Esophagus muscularis mucosa (tissue), 3 donors: ENCODE results near the gene GLA.

Experiments
- CTCF ChIP-seq, 3 experiments: fragments of 200-600 bp in 2 of 3; fragments of 450-650 bp in 1 of 3; sonication (generic) in 2 of 3; IDR thresholded peaks; one replicate each; pipeline ENCODE4 v1.5.1; 2017 to 2019; ENCODE audit warnings: antibody characterized with exemption in 3 of 3, mild to moderate bottlenecking in 2 of 3, moderate library complexity in 1 of 3
- POLR2A ChIP-seq: fragments of 450-650 bp; IDR thresholded peaks from one replicate; pipeline ENCODE4 v1.6.1; 2017; ENCODE audit warnings: antibody characterized with exemption, moderate library complexity, mild to moderate bottlenecking, low read depth

GRCh38 chrX:101415180-101416145, 7.7 kb upstream of the GLA start:
- TF ChIP-seq POLR2A: no peak
- peak; percentile 72 to 80 (median 73) for TF ChIP-seq CTCF (IDR thresholded peaks at IDR 0.05)
